HCT116 (cell line): Measurements from ENCODE around the gene IL6ST.

ENCODE experiments used
- CEBPB ChIP-seq: IDR thresholded peaks from 2 replicates; pipeline ENCODE4 v1.6.1; 2012; ENCODE audit warnings: low read depth
- CTCF ChIP-seq, 3 experiments: fragments of 200-600 bp in 1 of 3; sonication (generic) in 1 of 3; IDR thresholded peaks in 2 of 3; conservative IDR thresholded peaks in 1 of 3; 2 replicates each; pipeline ENCODE4 v1.5.1; 2012 to 2017; ENCODE audit warnings: low read depth in 2 of 3, low read length in 2 of 3, antibody characterized with exemption in 1 of 3, borderline replicate concordance in 1 of 3, control low read depth in 1 of 3, mild to moderate bottlenecking in 1 of 3, mixed read lengths in 1 of 3, mixed run types in 1 of 3, moderate library complexity in 1 of 3; ENCODE audit not compliant: insufficient read depth in 1 of 3
- ELF1 ChIP-seq: IDR thresholded peaks from 2 replicates; pipeline ENCODE4 v1.6.1; 2012; ENCODE audit warnings: low read depth, borderline replicate concordance
- EZH2 ChIP-seq: fragments of 200-600 bp; sonication (generic); IDR thresholded peaks from 2 replicates; pipeline ENCODE4 v1.6.1; 2017; ENCODE audit warnings: antibody characterized with exemption, mixed run types
- EZH2phosphoT487 ChIP-seq: fragments of 200-600 bp; IDR thresholded peaks from 2 replicates; pipeline ENCODE4 v1.6.1; 2018; ENCODE audit warnings: antibody characterized with exemption, borderline replicate concordance
- JUND ChIP-seq: IDR thresholded peaks from 2 replicates; pipeline ENCODE4 v1.6.1; 2012
- POLR2A ChIP-seq: IDR thresholded peaks from 2 replicates; pipeline ENCODE4 v1.7.0; 2011; ENCODE audit warnings: borderline replicate concordance; ENCODE audit not compliant: insufficient read depth, insufficient read length; ENCODE audit errors: extremely low read depth
- POLR2AphosphoS5 ChIP-seq: IDR thresholded peaks from 2 replicates; pipeline ENCODE4 v1.6.1; 2011; ENCODE audit warnings: mild to moderate bottlenecking, low read depth, low read length, moderate library complexity
- RAD21 ChIP-seq: IDR thresholded peaks from 2 replicates; pipeline ENCODE4 v1.6.1; 2012; ENCODE audit warnings: low read depth, mild to moderate bottlenecking
- REST ChIP-seq: IDR thresholded peaks from 2 replicates; pipeline ENCODE4 v1.6.1; 2012; ENCODE audit warnings: low read depth
- SIN3A ChIP-seq: IDR thresholded peaks from 2 replicates; pipeline ENCODE4 v1.6.1; 2012; ENCODE audit warnings: low read depth
- YY1 ChIP-seq: IDR thresholded peaks from 2 replicates; pipeline ENCODE4 v1.6.1; 2011; ENCODE audit warnings: low read length, low read depth, moderate library complexity, mild to moderate bottlenecking; ENCODE audit not compliant: insufficient replicate concordance; ENCODE audit errors: extremely low read depth
- TF ChIP-seq, protein P1 (sequence below): IDR thresholded peaks from 2 replicates; pipeline ENCODE4 v1.6.1; 2011; ENCODE audit warnings: mild to moderate bottlenecking, low read length, moderate library complexity; ENCODE audit not compliant: insufficient replicate concordance; ENCODE audit errors: extremely low read depth
- TF ChIP-seq, protein P2 (sequence below): IDR thresholded peaks from 2 replicates; pipeline ENCODE4 v1.6.1; 2012

DNA sequence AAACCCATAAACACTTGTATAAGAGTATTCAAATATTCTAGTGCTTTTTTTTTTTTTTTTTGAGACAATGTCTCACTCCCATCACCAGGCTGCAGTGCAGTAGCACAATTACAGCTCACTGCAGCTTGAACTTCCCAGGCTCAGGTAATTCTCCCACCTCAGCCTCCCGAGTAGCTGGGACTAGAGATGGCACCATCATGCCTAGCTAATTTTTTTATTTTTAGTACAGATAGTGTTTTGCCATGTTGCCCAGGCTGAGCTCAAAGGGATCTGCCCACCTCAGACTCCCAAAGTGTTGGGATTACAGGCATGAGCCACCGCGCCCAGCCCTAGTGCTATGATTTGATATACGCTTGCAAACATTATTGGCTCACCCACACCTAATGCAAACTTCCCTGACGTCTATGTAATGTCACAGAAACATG lies 11.8 kb downstream of the IL6ST start:
- no peak for TF ChIP-seq CTCF (IDR thresholded peaks at IDR 0.05 in 2 of 3, conservative IDR thresholded peaks at IDR 0.05 in 1 of 3; ENCODE audit: borderline replicate concordance in 1 of 3, insufficient read depth in 1 of 3, low read depth in 2 of 3, low read length in 2 of 3)
- no peak for TF ChIP-seq EZH2phosphoT487
- TF ChIP-seq CEBPB, result no peak
- TF ChIP-seq POLR2A, result no peak
- no peak for TF ChIP-seq POLR2AphosphoS5
- TF ChIP-seq REST, result no peak
- TF ChIP-seq YY1, result no peak
- TF ChIP-seq JUND, result no peak
- TF ChIP-seq ELF1, result no peak
- TF ChIP-seq EZH2, result no peak
- no peak for TF ChIP-seq RAD21
- no peak for TF ChIP-seq SIN3A
- TF ChIP-seq, protein P1, sequence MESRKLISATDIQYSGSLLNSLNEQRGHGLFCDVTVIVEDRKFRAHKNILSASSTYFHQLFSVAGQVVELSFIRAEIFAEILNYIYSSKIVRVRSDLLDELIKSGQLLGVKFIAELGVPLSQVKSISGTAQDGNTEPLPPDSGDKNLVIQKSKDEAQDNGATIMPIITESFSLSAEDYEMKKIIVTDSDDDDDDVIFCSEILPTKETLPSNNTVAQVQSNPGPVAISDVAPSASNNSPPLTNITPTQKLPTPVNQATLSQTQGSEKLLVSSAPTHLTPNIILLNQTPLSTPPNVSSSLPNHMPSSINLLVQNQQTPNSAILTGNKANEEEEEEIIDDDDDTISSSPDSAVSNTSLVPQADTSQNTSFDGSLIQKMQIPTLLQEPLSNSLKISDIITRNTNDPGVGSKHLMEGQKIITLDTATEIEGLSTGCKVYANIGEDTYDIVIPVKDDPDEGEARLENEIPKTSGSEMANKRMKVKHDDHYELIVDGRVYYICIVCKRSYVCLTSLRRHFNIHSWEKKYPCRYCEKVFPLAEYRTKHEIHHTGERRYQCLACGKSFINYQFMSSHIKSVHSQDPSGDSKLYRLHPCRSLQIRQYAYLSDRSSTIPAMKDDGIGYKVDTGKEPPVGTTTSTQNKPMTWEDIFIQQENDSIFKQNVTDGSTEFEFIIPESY, result no peak
- TF ChIP-seq, protein P2, sequence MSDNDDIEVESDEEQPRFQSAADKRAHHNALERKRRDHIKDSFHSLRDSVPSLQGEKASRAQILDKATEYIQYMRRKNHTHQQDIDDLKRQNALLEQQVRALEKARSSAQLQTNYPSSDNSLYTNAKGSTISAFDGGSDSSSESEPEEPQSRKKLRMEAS, result no peak
